Measurements from ENCODE around the gene LRP1B.

The LRP1B gene

DNA sequence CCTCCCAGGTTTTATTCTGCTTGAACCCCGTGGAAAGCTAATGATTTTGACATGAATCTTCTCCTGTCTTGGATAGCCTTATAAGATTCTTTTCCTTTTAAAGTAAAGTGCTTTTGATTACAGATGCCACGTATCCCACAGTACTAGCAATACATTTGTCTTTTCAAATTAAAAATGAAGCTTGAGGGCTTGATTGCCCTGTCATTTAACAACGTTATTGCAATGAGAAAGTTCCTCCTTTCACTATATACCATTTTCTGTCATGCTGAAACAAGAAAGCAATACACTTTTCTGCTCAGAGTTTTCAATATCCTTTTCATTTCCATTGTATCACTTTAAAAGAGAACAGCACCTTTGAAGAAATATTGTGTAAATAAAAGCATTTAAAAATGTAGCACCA lies 814.7 kb downstream of the LRP1B start:
- no peak for DNase-seq (ENCODE audit: extremely low read depth, low read depth)
- TF ChIP-seq, protein P1, sequence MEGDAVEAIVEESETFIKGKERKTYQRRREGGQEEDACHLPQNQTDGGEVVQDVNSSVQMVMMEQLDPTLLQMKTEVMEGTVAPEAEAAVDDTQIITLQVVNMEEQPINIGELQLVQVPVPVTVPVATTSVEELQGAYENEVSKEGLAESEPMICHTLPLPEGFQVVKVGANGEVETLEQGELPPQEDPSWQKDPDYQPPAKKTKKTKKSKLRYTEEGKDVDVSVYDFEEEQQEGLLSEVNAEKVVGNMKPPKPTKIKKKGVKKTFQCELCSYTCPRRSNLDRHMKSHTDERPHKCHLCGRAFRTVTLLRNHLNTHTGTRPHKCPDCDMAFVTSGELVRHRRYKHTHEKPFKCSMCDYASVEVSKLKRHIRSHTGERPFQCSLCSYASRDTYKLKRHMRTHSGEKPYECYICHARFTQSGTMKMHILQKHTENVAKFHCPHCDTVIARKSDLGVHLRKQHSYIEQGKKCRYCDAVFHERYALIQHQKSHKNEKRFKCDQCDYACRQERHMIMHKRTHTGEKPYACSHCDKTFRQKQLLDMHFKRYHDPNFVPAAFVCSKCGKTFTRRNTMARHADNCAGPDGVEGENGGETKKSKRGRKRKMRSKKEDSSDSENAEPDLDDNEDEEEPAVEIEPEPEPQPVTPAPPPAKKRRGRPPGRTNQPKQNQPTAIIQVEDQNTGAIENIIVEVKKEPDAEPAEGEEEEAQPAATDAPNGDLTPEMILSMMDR (IDR thresholded peaks at IDR 0.05; ENCODE audit: low read depth, low read length) = no peak

DNA sequence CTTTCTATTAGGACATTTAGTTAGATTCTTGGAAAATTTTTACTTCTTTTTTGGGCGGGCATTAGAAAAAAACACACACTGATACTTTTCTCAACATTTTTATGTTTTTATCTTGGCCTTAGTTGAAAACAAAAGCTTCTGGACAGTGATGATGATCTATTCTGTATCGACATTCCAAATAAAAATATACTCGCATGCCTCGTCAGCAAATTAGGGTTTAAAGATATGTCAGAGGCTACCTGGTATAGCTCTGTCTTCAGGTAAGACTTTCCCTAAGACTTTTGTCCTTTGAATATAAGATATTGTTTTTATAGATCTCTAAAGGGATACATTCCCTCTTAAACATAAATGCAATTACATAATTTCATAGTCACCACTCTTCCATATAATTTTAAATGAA lies 816.8 kb downstream of the LRP1B start:
- TF ChIP-seq, protein P1 (IDR thresholded peaks at IDR 0.05; ENCODE audit: low read depth, low read length) = no peak
- DNase-seq (ENCODE audit: extremely low read depth, low read depth) = no peak

DNA sequence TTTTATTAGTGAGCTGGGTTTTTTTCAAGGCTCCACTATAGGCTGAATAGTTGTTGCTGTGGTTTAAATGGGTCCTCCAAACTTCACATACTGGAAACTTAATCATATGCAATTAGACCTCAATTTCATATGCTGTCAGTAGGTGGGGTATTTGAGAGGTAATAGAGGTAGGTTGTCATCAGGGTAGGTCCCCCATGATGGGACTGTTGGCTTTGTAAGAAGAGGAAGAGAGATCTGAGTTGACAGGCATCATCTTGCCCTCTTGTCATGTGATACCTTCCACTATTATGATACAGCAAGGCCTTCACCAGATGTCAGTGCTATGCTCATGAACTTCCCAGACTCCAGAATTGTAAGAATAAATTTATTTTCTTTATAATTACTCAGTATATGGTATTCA lies 819.4 kb downstream of the LRP1B start:
- DNase-seq (ENCODE audit: extremely low read depth, low read depth) = no peak
- TF ChIP-seq, protein P1 (IDR thresholded peaks at IDR 0.05; ENCODE audit: low read depth, low read length) = no peak

DNA sequence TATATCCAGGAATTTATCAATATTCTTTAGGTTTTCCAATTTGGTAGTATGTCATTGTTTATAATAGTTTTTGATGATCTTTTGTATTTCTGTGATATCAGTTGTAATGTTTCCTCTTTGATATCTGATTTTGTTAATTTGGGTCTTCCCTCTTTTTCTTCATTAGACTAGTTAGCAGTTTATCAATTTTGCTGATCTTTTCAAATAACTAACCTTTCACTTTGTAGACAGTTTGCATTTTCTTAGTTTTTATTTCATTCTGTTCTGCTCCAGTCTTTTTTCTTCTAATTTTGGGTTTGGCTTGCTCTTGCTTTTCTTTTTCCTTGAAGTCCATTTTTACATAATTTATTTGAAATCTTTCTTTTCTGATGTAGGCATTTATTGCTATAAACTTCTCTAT lies 824.4 kb downstream of the LRP1B start:
- DNase-seq (ENCODE audit: extremely low read depth, low read depth) = no peak
- TF ChIP-seq, protein P1 (IDR thresholded peaks at IDR 0.05; ENCODE audit: low read depth, low read length) = no peak

DNA sequence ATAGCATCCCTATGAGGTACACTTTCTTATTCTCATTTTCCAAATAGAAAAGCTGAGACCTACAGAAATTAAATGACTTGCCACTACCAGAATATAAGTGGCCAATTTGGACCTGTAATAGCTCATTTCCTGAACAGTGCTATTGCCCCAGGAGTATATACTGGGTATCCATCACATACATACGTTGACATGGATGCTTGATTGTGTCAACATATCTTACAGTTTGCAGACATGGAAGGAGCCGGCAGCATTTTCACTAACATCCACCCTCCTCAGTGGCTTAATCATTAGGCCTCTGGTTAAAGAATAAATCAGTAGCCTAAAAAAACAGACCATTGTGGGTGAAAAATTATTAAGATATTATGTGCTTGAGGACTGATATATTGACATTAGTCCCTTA lies 829.3 kb downstream of the LRP1B start:
- no peak for DNase-seq (ENCODE audit: extremely low read depth, low read depth)
- TF ChIP-seq, protein P1 (IDR thresholded peaks at IDR 0.05; ENCODE audit: low read depth, low read length) = no peak

DNA sequence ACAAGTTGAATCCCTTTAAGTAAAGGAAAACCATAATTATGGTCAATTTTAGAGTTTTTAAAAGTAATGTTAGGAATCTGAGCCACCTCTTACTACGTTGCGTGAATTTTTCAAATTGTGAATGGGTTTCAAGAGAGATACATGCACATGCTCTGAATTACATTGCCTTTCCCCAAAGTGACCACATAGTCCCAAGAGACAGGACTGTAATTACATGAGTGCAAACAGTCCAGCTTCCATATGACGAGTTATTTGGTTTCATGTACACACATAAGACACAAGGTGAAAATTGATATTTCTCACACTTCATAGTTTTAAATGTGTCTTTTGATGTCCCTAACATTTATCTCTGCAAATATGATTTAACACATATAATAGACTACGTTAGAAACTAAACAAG lies 850.8 kb downstream of the LRP1B start:
- DNase-seq (ENCODE audit: extremely low read depth, low read depth) = no peak
- TF ChIP-seq, protein P1 (IDR thresholded peaks at IDR 0.05; ENCODE audit: low read depth, low read length) = no peak

DNA sequence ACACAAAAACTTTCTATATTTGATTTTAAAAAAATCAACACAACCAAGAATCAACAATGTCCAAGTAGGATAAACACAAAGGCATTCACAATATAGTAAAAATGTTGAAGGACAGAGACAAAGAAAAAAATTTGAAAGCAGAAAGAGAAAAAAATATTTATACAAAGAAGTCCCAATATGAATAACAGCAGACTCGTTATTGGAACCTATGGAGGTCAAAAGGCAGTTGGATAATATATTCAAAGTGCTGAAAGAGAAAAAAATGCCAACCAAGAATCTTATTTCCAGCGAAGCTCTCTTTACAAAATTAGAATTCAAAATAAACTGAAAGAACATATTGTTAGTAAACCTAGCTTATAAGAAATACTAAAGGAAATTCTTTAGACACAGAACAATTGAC lies 859.5 kb downstream of the LRP1B start:
- TF ChIP-seq, protein P1 (IDR thresholded peaks at IDR 0.05; ENCODE audit: low read depth, low read length) = no peak

More for the DNA sequence above, 859.5 kb downstream of the LRP1B start:
- no peak for DNase-seq (ENCODE audit: extremely low read depth, low read depth)

Data from AG09319 (cell line).